ENCODE measurements around the gene ZG16. TPM values are rescaled to one million over a fixed set of nuclear protein-coding genes. Genes with fewer than 3 reads are reported as not detected.

ZG16 gene
- total RNA-seq, 4 donors from 2014 or later = not detected

- no peak for DNase-seq
- Histone ChIP-seq H3K4me3 (replicated peaks in 1 of 3) (no peak overlapping the region), H3K27me3 (no peaks in the 10 kb centered on the region), H3K36me3 (peaks cover 11 to 15% of the 10 kb centered on the region in 2 donors), H3K27ac (peak overlapping the region in 2 of 3 donors; percentile 29 to 95), H3K9me3 (no peaks in the 10 kb centered on the region), H3K4me1 (peaks cover 36 to 57% of the 10 kb centered on the region in 2 donors)
- intact Hi-C loops (cut with DNase I) = loop anchor here (10.0 kb wide), 1 partner anchor 114 kb away; the partner anchor contains the start of gene KCTD13
- WGBS, 2 donors = 37 to 39% methylated on average over 9 of the region's 9 CpGs
- TF ChIP-seq CTCF (IDR thresholded peaks at IDR 0.05) = no peak
- TF ChIP-seq POLR2A (IDR thresholded peaks at IDR 0.05) = no peak
These were observed 32.7 kb downstream of the ZG16 start for GRCh38 chr16:29810699-29811169.

GRCh38 chr16:29811170-29811895 lies 33.3 kb downstream of the ZG16 start:
- peaks cover 11 to 15% of the 10 kb centered on the region in 2 donors for H3K36me3 ChIP-seq
- DNase-seq = peak; percentile 99
- no peaks in the 10 kb centered on the region for H3K9me3 ChIP-seq
- 0 to 1% methylated on average over 26 to 28 of the region's 31 CpGs for WGBS, 2 donors
- H3K27me3 ChIP-seq = no peaks in the 10 kb centered on the region
- H3K4me3 ChIP-seq (replicated peaks in 1 of 3) = peak overlapping the region; percentile 14 to 51 (median 34)
- intact Hi-C loops (cut with DNase I) = loop anchor here (10.0 kb wide), 1 partner anchor 113 kb away; the partner anchor contains the start of gene KCTD13
- TF ChIP-seq CTCF (IDR thresholded peaks at IDR 0.05) (no peak), POLR2A (IDR thresholded peaks at IDR 0.05) (peak in 1 of 2 donors; percentile 62)
- peak overlapping the region; percentile 70 to 95 (median 86) for H3K27ac ChIP-seq
- H3K4me1 ChIP-seq = peaks cover 36 to 57% of the 10 kb centered on the region in 2 donors

GRCh38 chr16:29811896-29812665 lies 34.0 kb downstream of the ZG16 start, which contains the start of gene PRRT2:
PRRT2 (plus strand) TSS chr16:29812193; CDS start chr16:29813055, 862 bp downstream.
- Histone ChIP-seq H3K4me3 (replicated peaks in 1 of 3) (peak within 1 kb of the TSS; percentile 14 to 51 (median 34)), H3K36me3 (peaks cover 11 to 15% of the 10 kb centered on the region in 2 donors), H3K9me3 (no peaks in the 10 kb centered on the region), H3K27me3 (no peaks in the 10 kb centered on the region), H3K27ac (peak within 1 kb of the TSS; percentile 70 to 95 (median 86)), H3K4me1 (peaks cover 39 to 60% of the 10 kb centered on the region in 2 donors)
- DNase-seq = peak; percentile 45 to 50
- intact Hi-C loops (cut with DNase I) = loop anchor here (10.0 kb wide), 1 partner anchor 113 kb away; the partner anchor contains the start of gene KCTD13
- 8% methylated on average over 40 to 42 of the region's 69 CpGs for WGBS, 2 donors
- TF ChIP-seq POLR2A (IDR thresholded peaks at IDR 0.05) = no peak
- TF ChIP-seq CTCF (IDR thresholded peaks at IDR 0.05) = no peak

GRCh38 chr16:29812754-29813643 lies 34.9 kb downstream of the ZG16 start:
- peak overlapping the region in 1 of 3 donors; percentile 95 for H3K27ac ChIP-seq
- peak overlapping the region in 1 of 3 donors; percentile 51 for H3K4me3 ChIP-seq (replicated peaks in 1 of 3)
- H3K27me3 ChIP-seq = no peaks in the 10 kb centered on the region
- H3K9me3 ChIP-seq = no peaks in the 10 kb centered on the region
- no peak for DNase-seq
- intact Hi-C loops (cut with DNase I) = loop anchor here (10.0 kb wide), 1 partner anchor 112 kb away; the partner anchor contains the start of gene KCTD13
- peaks cover 41 to 63% of the 10 kb centered on the region in 2 donors for H3K4me1 ChIP-seq
- WGBS, 2 donors = 78 to 85% methylated on average over 8 of the region's 9 CpGs
- no peak for TF ChIP-seq CTCF (IDR thresholded peaks at IDR 0.05)
- TF ChIP-seq POLR2A (IDR thresholded peaks at IDR 0.05) = no peak
- peaks cover 11 to 15% of the 10 kb centered on the region in 2 donors for H3K36me3 ChIP-seq
